ENCODE measurements around the gene HGS. TPM values are rescaled to one million over a fixed set of nuclear protein-coding genes. Genes with fewer than 3 reads are reported as not detected.

HGS gene, protein sequence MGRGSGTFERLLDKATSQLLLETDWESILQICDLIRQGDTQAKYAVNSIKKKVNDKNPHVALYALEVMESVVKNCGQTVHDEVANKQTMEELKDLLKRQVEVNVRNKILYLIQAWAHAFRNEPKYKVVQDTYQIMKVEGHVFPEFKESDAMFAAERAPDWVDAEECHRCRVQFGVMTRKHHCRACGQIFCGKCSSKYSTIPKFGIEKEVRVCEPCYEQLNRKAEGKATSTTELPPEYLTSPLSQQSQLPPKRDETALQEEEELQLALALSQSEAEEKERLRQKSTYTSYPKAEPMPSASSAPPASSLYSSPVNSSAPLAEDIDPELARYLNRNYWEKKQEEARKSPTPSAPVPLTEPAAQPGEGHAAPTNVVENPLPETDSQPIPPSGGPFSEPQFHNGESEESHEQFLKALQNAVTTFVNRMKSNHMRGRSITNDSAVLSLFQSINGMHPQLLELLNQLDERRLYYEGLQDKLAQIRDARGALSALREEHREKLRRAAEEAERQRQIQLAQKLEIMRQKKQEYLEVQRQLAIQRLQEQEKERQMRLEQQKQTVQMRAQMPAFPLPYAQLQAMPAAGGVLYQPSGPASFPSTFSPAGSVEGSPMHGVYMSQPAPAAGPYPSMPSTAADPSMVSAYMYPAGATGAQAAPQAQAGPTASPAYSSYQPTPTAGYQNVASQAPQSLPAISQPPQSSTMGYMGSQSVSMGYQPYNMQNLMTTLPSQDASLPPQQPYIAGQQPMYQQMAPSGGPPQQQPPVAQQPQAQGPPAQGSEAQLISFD
- 36.6 TPM for total RNA-seq

DNA sequence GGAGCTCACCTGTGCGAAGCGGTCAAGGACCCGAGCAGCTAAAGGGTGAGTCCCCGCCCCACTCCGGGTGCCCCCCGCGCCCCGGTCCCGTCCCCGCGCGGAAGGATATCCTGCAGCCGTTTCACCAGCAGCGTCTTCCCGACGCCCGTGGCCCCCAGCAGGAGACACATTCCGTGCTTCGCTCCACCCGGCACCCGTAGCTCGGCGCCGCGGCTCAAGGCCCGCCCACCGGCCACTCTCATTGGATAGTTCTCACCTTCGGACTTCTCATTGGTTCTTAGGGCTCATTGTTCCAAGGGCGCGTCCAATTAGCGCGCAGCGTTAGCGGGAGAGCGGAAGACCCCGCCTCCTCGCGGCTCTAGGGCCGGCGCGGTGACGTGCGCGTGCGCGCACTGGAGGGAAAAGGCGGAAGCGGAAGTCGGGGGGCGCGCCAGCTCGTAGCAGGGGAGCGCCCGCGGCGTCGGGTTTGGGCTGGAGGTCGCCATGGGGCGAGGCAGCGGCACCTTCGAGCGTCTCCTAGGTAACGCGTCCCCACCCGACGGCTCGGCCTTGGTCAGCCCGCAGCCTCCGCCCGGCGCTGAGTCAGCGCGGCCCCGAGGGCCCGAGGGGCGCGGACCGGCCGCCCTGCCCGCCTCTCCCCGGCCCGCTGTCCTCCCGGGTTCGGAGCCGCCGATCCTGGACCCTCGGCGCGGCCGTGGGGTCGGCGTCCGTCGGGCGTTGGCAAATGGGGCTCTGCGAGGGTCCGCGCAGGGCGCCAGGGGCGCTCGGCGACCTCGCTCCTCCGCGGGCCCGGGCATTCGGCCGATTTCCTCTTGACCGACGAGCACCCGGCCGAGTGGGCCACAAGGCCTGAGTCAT, at the start of gene HGS, which contains the start of gene ARL16:
HGS (plus strand) TSS at position 428 of the 858 bp plus-strand sequence; CDS start at position 484, 56 bp downstream.
ARL16 (minus strand) TSS at position 214 of the 858 bp plus-strand sequence; CDS start at position 170, 44 bp downstream.
- peak; percentile 99 for DNase-seq

DNA sequence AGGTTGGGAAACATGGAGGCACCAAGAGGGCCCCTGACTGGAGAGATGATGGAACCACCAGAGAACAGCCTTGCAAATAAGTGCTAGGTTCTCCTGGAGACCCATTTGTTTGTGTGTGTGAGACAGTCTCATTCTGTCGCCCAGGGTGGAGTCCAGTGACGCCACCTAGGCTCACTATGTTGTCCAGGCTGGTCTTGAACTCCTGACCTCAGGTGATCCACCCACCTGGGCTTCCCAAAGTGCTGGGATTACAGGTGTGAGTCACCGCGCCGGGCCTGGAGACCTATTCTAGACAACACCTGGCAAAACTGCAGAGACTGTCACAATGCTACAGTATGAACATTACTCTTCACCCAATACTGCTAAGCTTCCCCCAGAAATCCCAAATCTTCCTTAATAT, 48.4 kb upstream of the HGS start:
- DNase-seq, result no peak

DNA sequence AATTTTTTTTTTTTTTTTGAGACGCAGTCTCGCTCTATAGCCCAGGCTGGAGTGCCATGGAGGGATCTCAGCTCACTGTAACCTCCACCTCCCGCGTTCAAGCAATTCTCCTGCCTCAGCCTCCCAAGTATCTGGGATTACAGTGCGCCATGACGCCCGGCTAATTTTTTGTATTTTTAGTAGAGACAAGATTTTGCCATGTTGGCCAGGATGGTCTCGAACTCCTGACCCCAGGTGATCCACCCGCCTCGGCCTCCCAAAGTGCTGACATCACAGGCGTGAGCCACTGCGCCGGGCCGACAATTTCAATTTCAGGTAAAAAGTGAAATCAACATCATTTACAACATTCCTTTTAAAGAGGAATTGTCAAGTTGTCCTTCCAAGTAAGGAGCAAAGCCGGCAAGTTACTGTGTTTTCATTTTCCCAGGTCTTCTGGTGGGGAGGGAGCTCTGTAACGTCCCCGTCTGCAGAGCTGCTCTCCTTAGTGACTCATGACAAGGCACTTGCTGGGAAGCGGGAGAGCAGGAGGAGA, 47.8 kb upstream of the HGS start:
- DNase-seq, result no peak

DNA sequence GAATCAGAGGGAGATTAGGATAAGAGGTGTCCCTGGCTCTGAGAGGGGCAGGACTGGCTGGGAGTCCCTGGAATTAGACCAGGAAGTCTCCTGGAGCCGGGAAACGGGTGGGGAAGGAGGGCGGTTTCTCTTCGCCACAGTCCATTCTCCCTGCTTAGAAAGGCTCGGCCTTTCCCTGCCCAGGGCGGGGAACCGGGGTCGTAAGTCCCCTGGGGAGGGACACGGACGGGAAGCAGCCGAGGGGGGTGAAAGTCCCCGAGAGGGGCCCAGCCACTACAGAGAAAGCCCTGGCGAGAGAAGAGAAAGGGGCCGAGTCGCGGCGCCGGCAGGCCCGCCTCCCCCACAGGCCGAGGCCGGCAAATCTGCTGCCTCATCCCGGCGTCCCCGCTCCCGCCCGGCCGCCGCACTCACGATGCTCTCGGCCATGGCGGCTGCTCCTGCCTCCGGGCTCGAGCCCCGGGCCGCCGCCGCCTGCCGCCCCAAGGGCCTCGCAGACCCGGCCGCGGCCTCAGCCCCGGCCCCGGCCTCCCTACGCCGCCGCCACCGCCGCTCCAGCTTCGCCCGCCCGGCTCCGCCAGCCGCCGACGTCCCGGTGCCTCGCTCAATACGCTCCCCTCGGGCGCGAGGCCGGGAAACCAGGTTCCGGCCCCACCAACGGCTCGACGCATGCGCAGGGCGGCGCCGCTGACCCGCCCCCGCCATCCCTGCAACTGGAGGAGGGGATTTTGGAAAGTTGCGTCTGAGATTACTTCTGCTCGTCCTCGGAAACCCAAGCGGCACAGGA, 47.1 kb upstream of the HGS start, which contains the start of the genes NPLOC4 and TSPAN10:
NPLOC4 (minus strand) TSS at position 608 of the 784 bp plus-strand sequence; CDS start at position 426, 182 bp downstream.
TSPAN10 (plus strand) TSS at position 692 of the 784 bp plus-strand sequence. CDS start 5,217 bp downstream, outside the sequence.
- DNase-seq, result peak; percentile 68

DNA sequence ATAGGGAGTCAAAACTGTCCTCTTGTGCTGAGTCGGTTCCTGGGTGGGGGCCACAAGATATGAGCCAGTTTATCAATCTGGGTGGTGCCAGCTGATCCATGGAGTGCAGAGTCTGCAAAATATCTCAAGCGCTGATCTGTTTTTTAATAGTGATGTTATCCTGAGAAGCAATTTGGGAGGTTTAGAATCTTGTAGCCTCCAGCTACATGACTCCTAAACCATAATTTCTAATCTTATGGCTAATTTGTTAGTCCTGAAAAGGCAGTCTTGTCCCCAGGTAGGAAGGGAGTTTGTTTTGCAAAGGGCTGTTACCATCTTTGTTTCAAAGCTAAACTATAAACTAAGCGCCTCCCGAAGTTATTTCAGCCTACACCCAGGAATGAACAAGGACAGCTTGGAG, 45.1 kb upstream of the HGS start:
- DNase-seq, result no peak

DNA sequence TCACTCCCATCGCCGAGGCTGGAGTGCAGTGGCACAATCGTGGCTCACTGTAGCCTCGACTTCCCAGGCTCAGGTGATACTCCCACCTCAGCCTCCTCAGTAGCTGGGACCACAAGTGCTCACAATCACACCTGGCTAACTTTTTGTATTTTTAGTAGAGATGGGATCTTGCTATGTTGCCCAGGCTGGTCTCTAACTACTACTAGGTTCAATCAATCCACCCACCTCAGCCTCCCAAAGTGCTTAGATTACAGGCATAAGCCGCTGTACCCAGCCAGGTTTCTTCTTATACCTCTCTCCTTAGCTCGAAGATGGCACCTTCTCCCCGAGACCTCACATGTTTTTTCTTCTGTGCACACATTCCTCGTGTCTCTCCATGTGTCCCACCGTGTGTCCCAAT, 43.8 kb upstream of the HGS start:
- DNase-seq, result no peak

DNA sequence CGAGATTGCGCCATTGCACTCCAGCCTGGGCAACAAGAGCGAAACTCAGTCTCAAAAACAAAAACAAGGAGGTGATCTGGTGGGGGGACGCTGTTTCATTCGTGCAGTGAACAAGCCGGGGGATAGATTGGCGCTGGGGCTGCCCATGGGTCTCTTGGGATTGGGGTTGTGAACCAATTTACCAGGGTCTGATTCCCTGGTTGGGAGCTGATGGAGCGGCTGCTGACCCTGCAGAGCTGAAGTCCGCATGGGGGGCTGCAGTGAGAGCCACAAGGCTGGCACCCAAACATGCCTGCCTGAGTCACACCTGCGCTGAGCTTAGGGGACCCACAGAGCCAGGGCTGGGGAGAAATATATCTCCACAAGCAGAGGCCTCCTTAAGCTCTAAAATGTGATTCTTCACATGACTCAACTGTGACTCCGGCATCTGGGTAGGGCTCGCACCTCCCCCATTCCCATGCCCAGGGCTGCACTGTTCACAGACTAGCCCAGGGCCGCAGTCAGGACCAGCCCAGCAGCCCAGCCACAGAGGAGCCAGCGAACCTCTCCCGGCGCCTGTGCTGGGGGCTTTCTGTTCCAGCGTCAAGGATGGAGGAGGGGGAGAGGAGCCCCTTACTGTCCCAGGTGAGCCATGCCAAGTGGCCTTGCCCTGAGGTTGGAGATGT, 41.9 kb upstream of the HGS start:
- DNase-seq, result no peak

DNA sequence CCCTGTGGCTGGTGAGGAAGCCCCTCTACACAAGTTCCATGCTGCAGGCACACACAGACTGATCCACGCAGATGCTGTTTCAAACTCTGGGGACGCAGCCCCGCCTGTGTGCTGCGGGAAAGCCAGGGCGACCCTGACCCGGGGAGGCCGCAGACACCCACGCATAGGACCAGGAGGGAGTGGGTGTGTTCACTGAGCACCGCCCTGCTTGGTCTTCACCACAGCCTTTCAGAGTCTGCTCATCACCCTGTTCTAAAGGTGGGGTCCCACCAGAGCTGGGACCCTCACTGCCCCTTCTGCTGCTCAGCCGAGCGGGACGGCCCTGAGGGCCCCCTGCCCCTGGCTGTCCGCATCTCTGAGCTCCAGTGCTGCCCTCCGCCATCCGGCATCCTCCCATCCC, 39.3 kb upstream of the HGS start:
- no peak for DNase-seq

DNA sequence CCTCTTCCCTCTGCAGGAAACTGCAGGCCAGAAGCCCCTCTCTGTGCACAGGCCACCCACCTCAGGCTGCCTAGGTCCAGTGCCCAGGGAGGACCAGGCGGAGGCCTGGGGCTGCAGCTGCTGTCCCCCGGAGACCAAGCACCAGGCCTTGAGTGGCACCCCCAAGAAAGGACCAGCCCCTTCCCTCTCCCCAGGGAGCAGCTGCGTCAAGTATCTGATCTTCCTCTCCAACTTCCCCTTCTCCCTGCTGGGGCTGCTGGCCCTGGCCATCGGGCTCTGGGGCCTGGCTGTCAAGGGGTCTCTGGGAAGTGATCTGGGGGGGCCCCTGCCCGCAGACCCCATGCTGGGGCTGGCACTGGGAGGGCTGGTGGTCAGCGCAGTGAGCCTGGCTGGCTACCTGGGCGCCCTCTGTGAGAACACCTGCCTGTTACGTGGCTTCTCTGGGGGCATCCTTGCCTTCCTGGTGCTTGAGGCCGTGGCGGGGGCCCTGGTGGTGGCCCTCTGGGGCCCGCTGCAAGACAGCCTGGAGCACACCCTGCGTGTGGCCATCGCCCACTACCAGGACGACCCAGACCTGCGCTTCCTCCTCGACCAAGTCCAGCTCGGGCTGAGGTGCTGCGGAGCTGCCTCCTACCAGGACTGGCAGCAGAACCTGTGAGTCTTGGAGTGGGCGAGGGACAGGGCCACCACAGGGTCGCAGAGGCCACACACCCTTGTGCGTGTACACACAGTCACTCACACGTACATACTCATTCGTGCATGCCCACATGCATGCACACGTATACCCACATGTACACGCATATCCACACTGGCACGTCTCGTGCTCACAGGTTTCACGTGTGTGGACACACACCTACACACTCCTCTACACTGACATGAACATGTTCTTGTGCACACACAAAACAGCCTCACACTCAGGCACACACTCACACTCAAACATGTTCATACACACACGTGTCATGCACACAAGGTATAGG, 38.5 kb upstream of the HGS start:
- DNase-seq, result no peak

DNA sequence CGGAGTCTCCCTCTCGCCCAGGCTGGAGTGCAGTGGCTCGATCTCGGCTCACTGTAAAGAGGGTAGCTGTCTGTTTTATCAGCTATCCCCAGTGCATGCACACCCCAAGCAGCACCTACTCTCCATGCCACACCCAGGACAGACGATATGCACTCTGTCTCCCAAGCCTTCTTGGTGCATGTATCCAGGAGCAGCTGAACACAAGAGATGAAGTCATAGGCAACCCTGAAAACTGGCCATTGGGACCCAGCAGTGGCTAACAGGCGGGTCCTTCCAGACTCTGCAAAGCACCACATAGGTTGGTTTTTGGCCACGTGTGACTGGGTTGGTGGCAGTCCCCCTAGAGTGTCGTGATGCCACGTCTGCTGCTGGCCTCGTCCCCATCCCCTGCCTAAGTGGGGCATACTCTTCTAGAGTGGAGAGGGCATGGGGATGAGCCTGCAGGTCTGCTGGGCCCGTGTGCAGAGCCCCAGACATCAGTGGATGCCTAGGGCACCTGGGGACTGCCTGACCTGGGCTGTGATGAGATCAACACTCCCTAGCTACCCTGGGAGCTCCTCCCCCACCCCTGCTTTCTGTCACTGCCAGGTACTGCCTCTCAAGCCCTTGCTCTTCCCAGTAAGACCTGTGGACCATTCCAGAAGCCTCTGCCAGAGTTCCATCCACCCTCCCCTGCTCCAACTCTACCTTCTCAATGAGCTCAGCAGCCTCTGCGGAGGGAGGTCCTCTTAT, 36.8 kb upstream of the HGS start:
- DNase-seq, result no peak

DNA sequence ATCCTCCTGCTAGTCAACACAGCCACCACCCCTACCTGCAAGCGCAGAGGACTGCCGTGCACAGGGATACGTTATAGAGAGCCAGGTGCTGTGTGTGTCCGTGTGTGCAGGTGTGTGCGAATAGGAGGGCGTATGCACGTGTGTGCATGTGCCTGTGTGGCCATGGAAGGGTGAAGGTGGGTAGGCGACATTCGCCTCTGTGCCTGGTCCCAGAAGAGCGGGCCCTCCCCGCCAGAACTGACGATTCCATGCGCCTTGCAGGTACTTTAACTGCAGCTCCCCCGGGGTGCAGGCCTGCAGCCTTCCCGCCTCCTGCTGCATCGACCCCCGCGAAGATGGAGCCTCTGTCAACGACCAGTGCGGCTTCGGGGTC, 36.2 kb upstream of the HGS start:
- DNase-seq, result no peak

DNA sequence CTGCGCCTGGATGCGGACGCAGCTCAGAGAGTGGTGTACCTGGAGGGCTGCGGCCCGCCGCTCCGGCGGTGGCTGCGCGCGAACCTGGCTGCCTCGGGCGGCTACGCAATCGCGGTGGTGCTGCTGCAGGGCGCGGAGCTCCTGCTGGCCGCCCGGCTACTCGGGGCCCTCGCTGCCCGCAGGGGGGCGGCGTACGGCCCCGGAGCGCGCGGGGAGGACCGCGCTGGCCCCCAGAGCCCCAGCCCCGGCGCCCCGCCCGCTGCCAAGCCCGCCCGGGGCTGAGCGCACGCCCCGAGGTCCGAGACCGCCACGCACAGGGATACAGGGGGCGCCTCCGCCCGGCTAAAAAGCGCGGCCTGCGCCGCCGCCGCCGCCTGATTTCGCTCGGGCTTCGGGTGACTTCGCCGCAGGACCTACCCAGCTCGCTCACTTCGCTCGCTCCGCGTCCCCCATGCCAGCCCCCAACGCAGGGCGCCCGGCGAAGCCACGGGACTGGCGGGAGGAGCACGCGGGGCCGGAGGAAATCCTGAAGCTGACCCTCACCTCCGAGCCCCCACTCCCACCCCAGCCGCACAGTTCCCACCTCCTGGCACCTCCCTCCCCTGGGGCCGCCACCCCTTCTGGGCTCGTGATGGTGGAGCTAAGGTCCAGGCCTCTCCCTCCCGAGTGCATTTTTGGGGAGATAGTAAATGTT, 35.7 kb upstream of the HGS start:
- no peak for DNase-seq

DNA sequence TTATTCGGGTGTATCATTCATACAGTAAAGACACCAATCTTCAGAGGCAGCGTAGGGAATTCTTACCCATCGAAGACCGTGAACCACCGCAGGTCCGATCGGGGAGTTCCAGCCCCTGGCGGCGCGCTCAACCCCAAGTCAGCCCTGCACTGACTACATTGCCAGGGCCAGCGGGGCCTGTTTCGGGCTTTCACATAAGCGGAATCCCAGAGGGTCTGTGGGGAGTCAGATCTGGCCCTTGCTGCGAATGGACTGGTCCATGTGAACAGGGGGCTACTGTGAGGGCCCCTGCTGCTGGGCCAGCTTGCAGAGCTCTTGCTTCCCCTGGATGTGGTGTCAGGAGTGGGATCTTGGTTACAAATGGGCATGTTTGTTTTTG, 35.1 kb upstream of the HGS start:
- DNase-seq, result no peak

DNA sequence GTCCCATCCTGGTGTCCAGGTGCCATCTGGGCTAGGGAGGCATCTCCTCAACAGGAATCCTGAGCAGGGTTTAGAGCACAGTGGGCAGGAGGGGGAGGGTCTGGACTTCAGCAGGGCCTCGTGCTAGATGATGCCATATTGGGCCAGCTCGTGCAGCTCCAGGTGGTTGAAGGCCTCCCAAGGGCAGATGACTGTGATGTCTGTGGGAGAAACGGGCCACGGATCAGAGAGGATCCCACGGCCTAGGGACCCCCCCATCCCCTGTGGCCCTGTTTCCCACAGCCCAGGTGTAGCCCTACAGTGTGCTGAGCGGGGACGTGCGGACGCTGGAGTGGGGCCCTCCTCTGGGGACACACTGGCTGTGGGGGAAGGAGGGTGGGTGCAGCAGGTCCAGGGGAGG, 32.9 kb upstream of the HGS start:
- no peak for DNase-seq

DNA sequence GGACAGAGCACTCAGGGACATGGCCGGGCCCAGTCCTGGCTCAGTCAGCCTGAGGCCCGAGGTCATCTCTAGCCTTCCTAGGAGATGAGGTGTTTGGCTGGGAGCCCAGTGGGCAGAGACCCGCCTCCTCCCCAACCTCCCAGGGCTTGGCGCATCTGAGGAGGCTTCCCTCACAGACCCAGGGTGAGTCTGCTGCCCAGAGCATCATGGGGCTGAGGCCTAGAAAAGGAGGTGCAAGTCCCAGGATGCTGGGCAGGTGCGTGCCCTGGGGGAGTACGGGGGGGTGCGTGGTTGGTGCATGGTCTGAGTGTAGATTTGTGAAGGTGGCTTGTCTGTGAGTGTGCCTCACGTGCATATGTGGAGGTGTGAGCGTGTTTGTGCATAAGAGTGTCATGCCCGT, 32.1 kb upstream of the HGS start:
- no peak for DNase-seq

DNA sequence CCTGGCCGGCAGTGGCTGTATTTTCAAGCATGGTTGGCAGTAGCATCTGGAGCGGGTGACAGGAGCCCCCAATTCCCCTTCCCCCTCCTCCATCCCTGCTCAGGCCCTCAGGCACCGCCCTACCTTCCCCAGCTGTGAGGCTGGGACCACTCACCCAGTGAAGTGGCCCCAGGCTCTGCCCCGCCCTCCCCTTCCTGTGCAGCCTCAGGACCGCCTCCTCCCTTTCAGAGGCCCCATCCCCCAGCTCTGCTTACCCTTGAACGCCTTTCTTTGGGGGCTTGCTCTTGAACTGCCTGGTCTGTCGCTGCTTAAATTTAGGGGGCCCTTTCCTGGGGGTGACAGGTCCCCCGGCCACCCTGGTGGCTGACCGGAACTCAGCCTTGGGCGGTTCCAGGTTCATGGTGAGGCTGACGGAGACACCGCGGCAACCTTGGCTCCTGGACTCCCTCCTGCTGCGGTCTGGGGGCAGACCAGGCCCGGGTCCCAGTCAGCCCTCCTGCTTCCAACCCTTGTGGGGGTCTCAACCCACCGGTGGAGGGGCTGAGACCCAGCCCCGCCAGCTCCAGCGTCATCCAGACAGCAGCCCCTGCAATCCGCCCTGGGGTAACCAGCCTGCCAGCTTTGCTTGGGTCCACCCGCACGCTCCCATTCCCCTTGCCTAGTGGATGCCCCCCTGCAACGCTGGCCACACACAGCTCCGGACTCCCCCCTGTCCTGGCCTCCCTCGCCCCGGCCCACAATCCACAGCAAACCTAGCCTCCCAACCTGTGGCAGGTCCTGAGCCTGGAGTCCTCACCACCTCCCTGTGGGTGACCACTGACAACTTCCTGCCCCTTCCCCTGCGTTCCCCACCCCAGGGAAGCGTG, 30.7 kb upstream of the HGS start:
- no peak for DNase-seq
